Loucy (cell line): Measurements from ENCODE around the gene DAB2.

Experiments
- EZH2phosphoT487 ChIP-seq: fragments of 200-600 bp; IDR thresholded peaks from 2 replicates; pipeline ENCODE4 v1.6.1; 2018; ENCODE audit warnings: antibody characterized with exemption, mild to moderate bottlenecking, moderate library complexity, borderline replicate concordance
- TF ChIP-seq, protein P1 (sequence below): fragments of 200-600 bp; sonication (generic); conservative IDR thresholded peaks from 2 replicates; pipeline ENCODE4 v1.5.1; 2014; ENCODE audit warnings: mild to moderate bottlenecking, antibody characterized with exemption, low read length

DNA sequence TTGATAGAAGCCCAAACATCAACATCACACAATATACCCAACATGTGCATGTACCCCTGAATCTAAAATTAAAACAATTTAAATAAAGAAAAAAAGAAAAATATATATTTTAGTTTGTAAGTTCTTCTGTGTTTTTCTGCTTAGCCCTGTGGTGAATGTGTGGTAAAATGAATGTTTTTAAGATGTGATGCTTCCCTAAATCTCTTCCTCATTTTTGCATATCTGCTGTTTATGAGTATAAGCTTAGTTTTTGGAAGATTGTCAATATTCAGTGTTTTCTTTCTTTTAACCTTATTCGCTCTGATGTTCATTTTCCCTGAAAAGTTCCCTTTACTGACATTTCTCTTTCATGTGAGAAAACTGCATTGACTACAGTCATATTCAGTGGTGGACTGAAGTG is 44.4 kb upstream of the DAB2 start:
- TF ChIP-seq, protein P1, sequence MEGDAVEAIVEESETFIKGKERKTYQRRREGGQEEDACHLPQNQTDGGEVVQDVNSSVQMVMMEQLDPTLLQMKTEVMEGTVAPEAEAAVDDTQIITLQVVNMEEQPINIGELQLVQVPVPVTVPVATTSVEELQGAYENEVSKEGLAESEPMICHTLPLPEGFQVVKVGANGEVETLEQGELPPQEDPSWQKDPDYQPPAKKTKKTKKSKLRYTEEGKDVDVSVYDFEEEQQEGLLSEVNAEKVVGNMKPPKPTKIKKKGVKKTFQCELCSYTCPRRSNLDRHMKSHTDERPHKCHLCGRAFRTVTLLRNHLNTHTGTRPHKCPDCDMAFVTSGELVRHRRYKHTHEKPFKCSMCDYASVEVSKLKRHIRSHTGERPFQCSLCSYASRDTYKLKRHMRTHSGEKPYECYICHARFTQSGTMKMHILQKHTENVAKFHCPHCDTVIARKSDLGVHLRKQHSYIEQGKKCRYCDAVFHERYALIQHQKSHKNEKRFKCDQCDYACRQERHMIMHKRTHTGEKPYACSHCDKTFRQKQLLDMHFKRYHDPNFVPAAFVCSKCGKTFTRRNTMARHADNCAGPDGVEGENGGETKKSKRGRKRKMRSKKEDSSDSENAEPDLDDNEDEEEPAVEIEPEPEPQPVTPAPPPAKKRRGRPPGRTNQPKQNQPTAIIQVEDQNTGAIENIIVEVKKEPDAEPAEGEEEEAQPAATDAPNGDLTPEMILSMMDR = no peak
- no peak for TF ChIP-seq EZH2phosphoT487
